NCI-H345 treated with DMSO at 0.1 percent for 48 hours (cell line): Measurements from ENCODE around the gene LRMDA.
A peak's percentile ranks its signal among the peaks of the same experiment; 100 is the strongest.

ENCODE experiments used
- DNase-seq: peaks from one replicate; lab custom pipeline; 2025; ENCODE audit not compliant: unreplicated experiment; lab: John Stamatoyannopoulos, UW

Gene LRMDA

GRCh38 chr10:76033457-76034196, 602.2 kb downstream of the LRMDA start:
- DNase-seq = no peak

DNA sequence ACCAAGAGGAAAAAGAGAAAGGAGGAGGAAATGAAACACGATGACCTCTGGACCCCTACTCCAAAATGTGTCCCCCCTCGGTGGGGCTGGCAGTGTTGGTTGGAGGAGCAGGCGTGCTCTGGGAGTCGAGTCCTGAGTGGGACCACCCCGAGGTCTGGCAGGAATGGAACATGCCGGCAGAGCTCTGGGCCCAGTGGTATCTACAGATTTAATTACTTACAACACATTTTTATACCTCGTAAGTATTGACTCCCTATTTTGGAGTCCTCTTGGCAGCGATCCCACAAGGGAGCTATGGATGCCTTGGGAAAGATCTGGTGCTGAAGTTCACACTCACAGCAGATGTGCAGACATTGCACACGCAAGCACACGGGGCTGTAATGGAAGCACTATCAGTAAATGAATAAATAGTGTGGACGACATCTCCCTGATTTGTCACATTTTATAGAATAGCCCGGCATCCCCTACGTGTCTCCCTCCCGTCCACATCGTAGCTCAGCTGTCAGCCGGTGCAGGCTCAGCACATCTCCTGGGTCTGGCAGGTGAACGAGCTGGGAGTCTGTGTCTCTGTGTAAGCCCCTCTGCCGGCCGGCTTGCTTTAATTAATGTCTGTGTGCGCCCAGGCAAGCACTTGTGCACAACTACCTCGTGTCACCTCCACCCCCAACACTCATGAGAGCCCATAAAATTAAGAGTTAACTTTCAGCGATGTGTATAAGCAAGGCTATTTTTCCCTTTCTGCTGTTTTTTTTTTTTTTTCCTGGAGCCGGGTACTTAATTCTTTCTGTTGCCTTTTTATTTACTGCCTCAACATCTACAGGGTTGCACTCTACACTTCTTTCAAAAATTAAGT, 603.2 kb downstream of the LRMDA start:
- DNase-seq = peak; percentile 17

- DNase-seq = no peak
Measured at GRCh38 chr10:76035206-76036110, 604.0 kb downstream of the LRMDA start.

DNA sequence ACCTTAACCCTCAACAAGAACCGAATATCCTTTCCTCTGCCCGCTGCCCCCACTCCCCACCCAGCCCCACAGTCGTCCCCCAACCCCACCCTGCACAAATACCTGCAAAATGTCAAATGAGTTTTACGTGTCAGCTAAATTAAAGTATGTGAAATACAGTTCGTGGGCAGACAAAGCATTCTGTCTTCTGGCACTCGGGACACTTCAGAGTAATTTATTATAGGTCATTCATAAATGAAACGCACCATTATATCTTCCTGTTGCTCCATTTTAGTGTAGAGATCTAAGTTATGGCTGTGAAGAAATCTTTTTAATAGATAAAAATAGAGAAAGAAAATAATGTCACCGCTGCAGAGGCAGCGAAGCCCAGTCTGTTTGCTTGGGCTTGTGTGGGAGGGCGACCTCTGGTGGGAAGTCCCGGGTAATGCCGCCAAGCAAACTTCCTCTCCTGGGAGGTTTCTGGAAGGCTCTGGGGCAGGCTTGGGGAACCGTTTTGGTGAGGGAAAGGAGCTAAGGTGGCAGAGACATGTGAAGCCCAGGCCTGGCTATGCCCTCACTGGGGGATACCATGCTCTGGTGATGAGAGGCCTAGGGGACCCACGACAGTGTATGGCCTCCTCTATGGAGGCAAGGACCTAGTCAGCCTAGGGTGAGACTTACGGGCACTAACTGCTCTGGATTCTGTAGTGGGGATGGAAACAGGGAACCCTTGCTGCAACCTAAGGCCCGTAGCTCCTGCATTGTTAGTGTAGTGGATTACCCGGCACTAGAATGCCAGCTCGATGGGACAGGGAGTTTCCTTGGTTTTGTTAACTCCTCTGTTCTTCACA, 604.9 kb downstream of the LRMDA start:
- no peak for DNase-seq

GRCh38 chr10:76036962-76037361, 605.5 kb downstream of the LRMDA start:
- DNase-seq = no peak

DNA sequence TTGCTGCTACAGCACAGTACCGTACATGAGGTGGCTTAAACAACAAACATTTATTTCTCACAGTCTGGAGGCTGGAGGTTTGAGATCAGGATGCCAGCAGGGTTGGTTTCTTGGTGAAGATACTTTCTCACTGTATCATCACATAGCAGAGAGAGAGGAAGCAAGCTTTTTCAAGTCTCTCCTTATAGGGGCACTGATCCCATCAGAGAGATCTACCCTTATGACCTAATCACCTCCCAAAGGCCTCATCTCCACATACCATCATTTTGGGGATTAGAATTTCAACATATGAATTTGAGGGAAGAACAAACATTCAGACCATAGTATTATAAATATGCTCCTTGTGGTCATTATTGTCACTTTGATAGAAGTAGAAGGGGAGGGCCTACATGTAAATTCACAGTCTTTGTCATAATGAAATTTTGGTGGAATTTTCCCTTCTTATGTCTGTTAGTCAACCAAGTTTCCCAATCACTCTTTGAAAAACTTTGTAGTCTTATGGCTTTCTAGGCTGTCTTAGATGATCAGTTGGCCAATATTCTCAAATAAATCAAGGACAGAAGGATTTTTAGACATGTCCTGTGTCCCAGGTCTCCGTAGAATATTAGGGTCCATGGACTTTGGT, 606.2 kb downstream of the LRMDA start:
- DNase-seq = no peak

GRCh38 chr10:76038696-76039095, 607.3 kb downstream of the LRMDA start:
- no peak for DNase-seq

DNA sequence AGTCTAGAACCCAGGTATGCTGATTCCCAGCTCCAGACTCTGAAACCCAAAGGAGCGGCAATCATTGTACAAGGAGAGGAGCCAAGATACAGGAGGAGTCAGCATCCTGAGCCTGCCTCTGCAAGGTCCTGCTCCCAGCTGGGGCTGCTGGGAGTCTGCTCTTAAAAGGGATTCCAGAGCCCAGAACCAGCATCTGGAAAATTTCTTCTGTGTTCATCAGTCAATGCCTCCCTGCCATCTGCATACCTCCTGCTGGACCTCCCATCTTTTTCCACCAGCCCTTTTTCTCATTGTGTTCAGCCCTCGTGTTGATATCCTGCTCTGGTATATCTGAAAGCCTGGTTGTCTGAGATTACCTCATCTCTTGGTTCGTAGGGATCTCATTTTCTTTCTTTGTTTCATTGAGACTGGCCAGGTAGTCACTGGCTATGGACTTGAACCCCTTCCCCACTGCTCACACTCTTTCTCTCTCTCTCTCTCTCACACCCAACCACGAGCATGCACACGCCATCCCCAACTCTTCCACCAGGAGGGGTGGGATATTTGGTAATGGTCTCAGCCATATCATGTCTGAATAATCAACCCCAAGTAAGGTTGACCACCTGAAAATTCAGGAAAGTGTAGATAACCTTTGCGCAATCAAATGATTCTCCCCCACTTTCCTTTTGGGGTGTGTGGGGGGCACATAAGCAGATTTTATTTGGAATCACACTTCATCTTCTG, 608.8 kb downstream of the LRMDA start:
- no peak for DNase-seq

- no peak for DNase-seq
Measured at GRCh38 chr10:76040830-76041220, 609.4 kb downstream of the LRMDA start.

DNA sequence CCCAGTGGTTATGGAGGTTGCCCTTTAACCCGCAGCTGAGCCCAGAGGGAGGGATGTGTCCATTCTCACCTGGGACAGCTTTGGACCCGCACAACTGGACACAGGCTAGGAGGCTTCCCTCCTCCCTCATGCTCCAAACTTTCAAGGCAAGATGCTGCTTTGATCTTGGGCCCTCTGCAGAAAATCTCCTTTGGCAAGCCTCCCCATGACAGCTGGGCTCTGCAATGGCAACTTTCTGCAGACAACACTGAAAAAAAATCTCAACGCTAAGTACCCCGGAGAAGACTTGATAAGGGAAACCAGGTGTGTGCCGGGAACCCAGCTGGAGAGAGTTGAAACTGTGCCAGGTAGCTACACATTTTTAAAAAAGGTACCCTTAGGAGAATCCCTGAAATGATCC, 610.1 kb downstream of the LRMDA start:
- no peak for DNase-seq

- DNase-seq = no peak
Measured at GRCh38 chr10:76043261-76043660, 611.8 kb downstream of the LRMDA start.

DNA sequence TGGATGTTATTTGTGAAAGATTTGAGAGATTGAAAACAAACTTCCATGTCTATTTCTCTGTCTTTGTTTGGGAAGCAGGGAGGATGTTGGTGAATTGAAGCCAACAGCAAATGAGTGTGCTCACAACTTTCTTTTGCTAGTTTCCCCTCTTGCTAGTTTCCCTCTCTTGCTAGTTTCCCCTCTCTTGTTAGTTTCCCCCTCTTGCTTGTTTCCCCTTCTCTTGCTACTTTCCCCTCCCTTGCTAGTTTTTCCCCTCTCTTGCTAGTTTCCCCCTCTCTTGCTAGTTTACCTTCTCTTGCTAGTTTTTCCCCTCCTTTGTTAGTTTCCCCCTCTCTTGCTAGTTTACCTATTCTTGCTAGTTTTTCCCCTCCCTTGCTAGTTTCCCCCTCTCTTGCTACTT, 613.3 kb downstream of the LRMDA start:
- DNase-seq = no peak

GRCh38 chr10:76045174-76045573, 613.8 kb downstream of the LRMDA start:
- DNase-seq = no peak

GRCh38 chr10:76047521-76047920, 616.1 kb downstream of the LRMDA start:
- no peak for DNase-seq

DNA sequence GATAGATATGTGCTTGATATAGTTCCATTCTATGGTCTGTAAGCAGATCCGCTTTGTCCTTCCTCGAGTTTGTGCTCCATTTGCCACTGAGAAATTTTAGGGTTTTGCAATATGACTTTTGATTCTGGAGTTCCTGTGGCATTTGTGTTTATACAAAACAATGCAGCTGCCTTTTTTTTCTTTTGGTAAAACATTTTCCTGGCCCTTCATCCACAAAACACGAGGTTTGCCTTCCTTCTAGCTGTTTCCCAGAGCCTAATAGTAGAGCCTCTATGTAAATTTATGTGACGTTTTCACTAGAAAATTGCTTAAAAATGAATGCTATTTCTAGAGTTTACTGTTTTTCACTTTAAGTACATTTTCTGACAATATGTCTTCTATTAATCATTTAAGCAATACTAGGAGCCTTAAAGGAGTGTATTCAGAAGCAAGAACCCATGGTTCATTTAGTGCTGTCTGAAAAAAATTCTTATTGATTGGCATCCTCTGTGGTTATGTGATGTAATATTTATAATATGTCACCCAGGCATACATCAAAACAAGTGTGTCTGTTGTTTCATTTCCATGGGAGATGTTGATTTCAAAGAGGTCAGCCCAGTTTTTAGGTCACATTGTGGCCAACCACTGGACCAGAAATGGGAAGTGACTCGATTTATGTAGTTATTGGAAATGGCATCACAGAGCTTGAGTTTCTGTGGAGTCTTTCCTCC, 618.3 kb downstream of the LRMDA start:
- DNase-seq = no peak

GRCh38 chr10:76050291-76050625, 618.8 kb downstream of the LRMDA start:
- DNase-seq = no peak

- no peak for DNase-seq
Measured at GRCh38 chr10:76051007-76051936, 619.8 kb downstream of the LRMDA start.
